Stimulated activated naive CD8-positive, alpha-beta T cell treated with anti-CD3 and anti-CD28 coated beads, Interleukin-15, amount 100 ng/mL, for 72 hours (primary cell): ENCODE results near the gene HSPB6.
A peak's percentile ranks its signal among the peaks of the same experiment; 100 is the strongest.

Experiments used
- ATAC-seq: fragments of 150-1000 bp; cut with Tn5 transposase; 2 replicates; pipeline ENCODE4 v1.10.0; 2021; ENCODE audit warnings: mild to moderate bottlenecking, moderate library complexity
- DNase-seq, 2 donors: peaks; one replicate each; pipeline ENCODE4 v3.0.0; 2021 to 2022
- H3K27ac Mint-ChIP-seq, 2 donors: one replicate each; pipeline ENCODE4 v1.8.0; 2022; ENCODE audit warnings: mild to moderate bottlenecking in 2 of 2, mixed read lengths in 2 of 2, moderate library complexity in 2 of 2
- H3K27me3 Mint-ChIP-seq: one replicate; pipeline ENCODE4 v1.8.0; 2022; ENCODE audit warnings: mixed read lengths
- H3K4me1 Mint-ChIP-seq: one replicate; pipeline ENCODE4 v1.8.0; 2022; ENCODE audit warnings: mild to moderate bottlenecking, mixed read lengths
- H3K4me3 Mint-ChIP-seq, 2 donors: one replicate each; pipeline ENCODE4 v1.8.0; 2022; ENCODE audit warnings: mild to moderate bottlenecking in 2 of 2, mixed read lengths in 2 of 2, moderate library complexity in 1 of 2
- H3K9me3 Mint-ChIP-seq, 2 donors: one replicate each; pipeline ENCODE4 v1.8.0; 2022; ENCODE audit warnings: mixed read lengths in 2 of 2

The HSPB6 gene

DNA sequence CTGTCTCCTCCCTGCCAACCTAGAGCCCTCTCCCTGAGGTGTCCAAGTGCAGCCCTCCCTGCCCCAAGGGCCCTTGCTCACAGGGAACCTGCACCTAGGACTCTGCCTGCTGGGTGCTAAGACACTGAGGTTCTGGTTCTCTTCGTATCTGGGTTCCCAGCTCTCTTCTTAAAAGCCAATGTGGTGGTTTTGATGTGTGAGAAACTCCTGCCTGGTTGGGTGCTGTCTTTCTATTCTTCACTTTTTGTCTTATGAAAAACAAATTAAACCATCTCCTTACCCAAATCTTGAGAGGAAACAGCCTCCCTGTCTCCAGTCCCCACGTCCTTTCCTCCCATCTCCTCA, 43.4 kb downstream of the HSPB6 start:
- H3K4me1 Mint-ChIP-seq, result peaks cover 62% of the 10 kb centered on the region

GRCh38 chr19:35712567-35713505, 44.0 kb downstream of the HSPB6 start:
- Mint-ChIP-seq H3K4me3 (peak overlapping the region; percentile 88 to 93), H3K27ac (peak overlapping the region; percentile 98 to 99), H3K27me3 (no peaks in the 10 kb centered on the region), H3K4me1 (peaks cover 66% of the 10 kb centered on the region), H3K9me3 (no peaks in the 10 kb centered on the region)
- peak; percentile 54 for ATAC-seq
- peak; percentile 82 to 92 for DNase-seq

More for the DNA sequence above, 43.4 kb downstream of the HSPB6 start:
- DNase-seq, result no peak
- Mint-ChIP-seq H3K9me3 (no peaks in the 10 kb centered on the region), H3K27ac (peak overlapping the region; percentile 98 to 99), H3K27me3 (no peaks in the 10 kb centered on the region), H3K4me3 (peak overlapping the region; percentile 88 to 93)
- no peak for ATAC-seq

- Mint-ChIP-seq H3K4me3 (peak overlapping the region; percentile 70 to 75), H3K27me3 (no peaks in the 10 kb centered on the region), H3K9me3 (no peaks in the 10 kb centered on the region), H3K27ac (peak overlapping the region; percentile 98 to 99), H3K4me1 (peaks cover 66% of the 10 kb centered on the region)
- ATAC-seq (peak; percentile 71), DNase-seq (peak; percentile 84 to 91)
Observed at GRCh38 chr19:35710784-35711723, 45.8 kb downstream of the HSPB6 start.

DNA sequence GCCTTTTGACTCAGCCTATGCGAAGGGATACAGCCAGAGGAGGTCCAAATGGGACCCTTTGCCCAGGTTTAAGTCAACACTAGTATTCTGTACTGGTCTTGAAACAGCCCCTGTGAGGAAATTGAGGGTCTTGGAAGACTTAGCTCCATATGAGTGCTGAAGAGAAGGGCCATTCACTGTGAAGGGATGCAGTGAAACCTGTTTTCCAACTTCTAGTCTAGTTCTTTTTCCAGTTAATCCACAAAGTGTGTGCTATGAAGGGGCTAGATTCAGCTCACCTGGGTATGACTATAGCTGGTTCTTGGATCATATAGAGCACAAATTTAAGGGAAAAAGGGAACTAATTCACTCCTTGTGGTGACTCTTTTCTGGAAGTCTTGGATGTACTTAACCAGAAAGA, 48.4 kb downstream of the HSPB6 start:
- ATAC-seq, result no peak
- H3K4me1 Mint-ChIP-seq, result peaks cover 57% of the 10 kb centered on the region
- H3K9me3 Mint-ChIP-seq, result no peaks in the 10 kb centered on the region

More for the DNA sequence above, 48.4 kb downstream of the HSPB6 start:
- Mint-ChIP-seq H3K27ac (no peak overlapping the region), H3K27me3 (peaks cover 6% of the 10 kb centered on the region), H3K4me3 (no peak overlapping the region)
- no peak for DNase-seq
